Gastrocnemius medialis (tissue), 4 donors: ENCODE data around the gene AXIN1.

Experiments used
- POLR2A ChIP-seq, 2 donors: fragments of 450-650 bp; IDR thresholded peaks; one replicate each; pipeline ENCODE4 v1.6.1; 2017; ENCODE audit warnings: antibody characterized with exemption in 2 of 2, mild to moderate bottlenecking in 2 of 2, moderate library complexity in 2 of 2
- TF ChIP-seq, protein P1 (sequence below), 5 experiments: fragments of 450-650 bp in 3 of 5; fragments of 200-600 bp in 2 of 5; sonication (generic) in 2 of 5; IDR thresholded peaks in 4 of 5; conservative IDR thresholded peaks in 1 of 5; 1 replicate in 4 of 5; 2 replicates in 1 of 5; pipeline ENCODE4 v1.5.1; 2016 to 2019; ENCODE audit warnings: antibody characterized with exemption in 5 of 5, mild to moderate bottlenecking in 3 of 5, moderate library complexity in 3 of 5

DNA sequence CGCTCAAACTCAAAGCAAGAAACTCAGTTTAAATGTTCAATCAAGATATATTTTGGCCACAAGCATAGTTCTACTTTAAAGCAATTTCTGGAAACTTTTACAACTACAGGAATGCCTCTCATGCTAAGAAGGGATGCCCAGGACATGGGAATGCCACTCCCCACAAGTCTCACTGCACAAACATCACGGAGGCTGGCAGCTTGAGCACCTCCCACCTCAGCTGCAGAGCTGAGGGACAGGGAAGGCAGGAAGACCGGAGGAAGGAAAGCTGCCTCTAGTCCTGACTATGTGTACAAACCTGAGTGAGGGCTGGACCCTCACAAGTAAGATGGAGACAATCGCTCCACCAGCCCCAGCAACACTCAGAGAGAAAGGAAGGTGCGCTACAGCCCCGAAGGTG, 5.3 kb downstream of the AXIN1 start:
- TF ChIP-seq, protein P1, sequence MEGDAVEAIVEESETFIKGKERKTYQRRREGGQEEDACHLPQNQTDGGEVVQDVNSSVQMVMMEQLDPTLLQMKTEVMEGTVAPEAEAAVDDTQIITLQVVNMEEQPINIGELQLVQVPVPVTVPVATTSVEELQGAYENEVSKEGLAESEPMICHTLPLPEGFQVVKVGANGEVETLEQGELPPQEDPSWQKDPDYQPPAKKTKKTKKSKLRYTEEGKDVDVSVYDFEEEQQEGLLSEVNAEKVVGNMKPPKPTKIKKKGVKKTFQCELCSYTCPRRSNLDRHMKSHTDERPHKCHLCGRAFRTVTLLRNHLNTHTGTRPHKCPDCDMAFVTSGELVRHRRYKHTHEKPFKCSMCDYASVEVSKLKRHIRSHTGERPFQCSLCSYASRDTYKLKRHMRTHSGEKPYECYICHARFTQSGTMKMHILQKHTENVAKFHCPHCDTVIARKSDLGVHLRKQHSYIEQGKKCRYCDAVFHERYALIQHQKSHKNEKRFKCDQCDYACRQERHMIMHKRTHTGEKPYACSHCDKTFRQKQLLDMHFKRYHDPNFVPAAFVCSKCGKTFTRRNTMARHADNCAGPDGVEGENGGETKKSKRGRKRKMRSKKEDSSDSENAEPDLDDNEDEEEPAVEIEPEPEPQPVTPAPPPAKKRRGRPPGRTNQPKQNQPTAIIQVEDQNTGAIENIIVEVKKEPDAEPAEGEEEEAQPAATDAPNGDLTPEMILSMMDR (IDR thresholded peaks at IDR 0.05 in 4 of 5, conservative IDR thresholded peaks at IDR 0.05 in 1 of 5): no peak
- no peak for TF ChIP-seq POLR2A (IDR thresholded peaks at IDR 0.05)
